Heart left ventricle (tissue), 16 donors: Measurements from ENCODE around the gene XXYLT1. TPM values are rescaled to one million over a fixed set of nuclear protein-coding genes. Genes with fewer than 3 reads are reported as not detected.

Experiments
- ATAC-seq, 4 donors: fragments of 200-7000 bp; cut with Tn5 transposase; one replicate each; pipeline ENCODE4 v1.9.1; 2020 to 2022; ENCODE audit warnings: moderate library complexity in 4 of 4, mild to moderate bottlenecking in 3 of 4, moderate number of reproducible peaks in 1 of 4
- DNase-seq, 5 donors: peaks; one replicate each; pipeline ENCODE4 v3.0.0-alpha.2; 2020
- H3K27ac ChIP-seq, 12 donors: fragments of 200-600 bp; sonication (generic) in 4 of 12; one replicate each; pipeline versions ENCODE4 v1.5.0 to v1.8.0; 2016 to 2022; ENCODE audit warnings: mild to moderate bottlenecking in 2 of 12
- H3K27me3 ChIP-seq, 9 donors: fragments of 200-600 bp; sonication (generic) in 2 of 9; one replicate each; pipeline versions ENCODE4 v1.5.1 to v1.8.0; 2016 to 2022; ENCODE audit warnings: mild to moderate bottlenecking in 3 of 9
- H3K36me3 ChIP-seq, 9 donors: fragments of 200-600 bp; sonication (generic) in 2 of 9; one replicate each; pipeline versions ENCODE4 v1.5.0 to v1.8.0; 2018 to 2022; ENCODE audit warnings: mild to moderate bottlenecking in 2 of 9
- H3K4me1 ChIP-seq, 12 donors: fragments of 200-600 bp; sonication (generic) in 4 of 12; one replicate each; pipeline versions ENCODE4 v1.5.0 to v1.8.0; 2016 to 2022; ENCODE audit warnings: mild to moderate bottlenecking in 3 of 12
- H3K4me3 ChIP-seq, 12 donors: fragments of 200-600 bp; sonication (generic) in 4 of 12; one replicate each; pipeline versions ENCODE4 v1.5.0 to v1.8.0; 2017 to 2022; ENCODE audit warnings: mild to moderate bottlenecking in 9 of 12, moderate library complexity in 4 of 12
- H3K9me3 ChIP-seq, 12 donors: fragments of 200-600 bp; sonication (generic) in 4 of 12; one replicate each; pipeline versions ENCODE4 v1.5.0 to v1.8.0; 2016 to 2022; ENCODE audit warnings: mild to moderate bottlenecking in 1 of 12
- CTCF ChIP-seq, 12 donors: fragments of 200-600 bp; sonication (generic) in 4 of 12; IDR thresholded peaks; one replicate each; pipeline versions ENCODE4 v1.5.0 to v1.8.0; 2018 to 2022; ENCODE audit warnings: antibody characterized with exemption in 12 of 12, mild to moderate bottlenecking in 5 of 12
- POLR2A ChIP-seq, 2 donors: fragments of 450-650 bp; IDR thresholded peaks; one replicate each; pipeline ENCODE4 v1.6.1; 2017; ENCODE audit warnings: antibody characterized with exemption in 2 of 2, mild to moderate bottlenecking in 2 of 2, moderate library complexity in 2 of 2
- WGBS, 4 donors: extraction: QIAGEN DNeasy Blood & Tissue Kit in 2 of 4; methylation state at CpG; one replicate each; pipeline versions ENCODE4 v1.1.5 to v1.1.7; 2013 to 2018; 5-methylcytosine and 5-hydroxymethylcytosine counted together
- intact Hi-C, 10 donors: fragments of 100-400 bp; cut with DNase I; formaldehyde crosslinking; loops; one replicate each; pipeline versions ENCODE4 v1.11.1 to v1.14.2; 2022
- polyA plus RNA-seq, 2 donors: library from polyadenylated mRNA; stranded (reverse); fragments of 200-250 nt; gene quantifications; one replicate each; pipeline ENCODE4 v1.2.3, GENCODE V29; 2013
- total RNA-seq, 9 donors: library from RNA; depleted of rRNA in 2 of 9; stranded (reverse); fragments of >200 nt in 2 of 9; fragmentation: NEBNext Ultra II Directional in 3 of 9; extraction: Animal tissue kit (Norgen Biotek cat#: 25700) in 3 of 9; gene quantifications; one replicate each; pipeline versions ENCODE4 v1.1.0 to v1.2.4, GENCODE V29; 2016 to 2023
- donor health status: ischemic (EF 13 %, LVEDD 7.1; RV severe dilation, severe dysfunction).
- donor health status: healthy with polysubstance abuse.
- donor health status: DM: no; HTN: yes; CAD: no.
- donor health status: DM: no; HTN: no; CAD: no.
- donor health status: ischemic (EF 25% LVEDD 6.9; RV normal size, moderate dysfunction).
- donor health status: ischemic (EF 25% LVEDD 5.7; RV mildly dilated, moderate dysfunction).
- donor health status: healthy.
- donor health status: DM: yes; HTN: yes; CAD: no.
- donor health status: ischemic (EF 35%, LVEDD 5.7; RV mildly dilated, moderate dysfunction).
- donor health status: nonischemic (EF 11% LVEDD 7.7; RV severe dilation, severe dysfunction).
- donor health status: DM: yes; HTN: yes; CAD: no.
- donor health status: PGD.
- donor health status: ischemic (EF 29% LVEDD 5.4; RV normal size, mild dysfunction).
- donor health status: nonischemic (EF 23%, LVEDD 6.1; RV moderate dilation, normal function).

The XXYLT1 gene
- total and polyA plus RNA-seq, 11 donors = 1.9 to 8.6 (median 4.8) TPM

- H3K27ac ChIP-seq = no peak overlapping the region
- no peak overlapping the region for H3K4me3 ChIP-seq
- H3K27me3 ChIP-seq = no peaks in the 10 kb centered on the region
- no peak for DNase-seq
- H3K4me1 ChIP-seq = peaks cover 0 to 4% (median 0%) of the 10 kb centered on the region in 12 donors
- TF ChIP-seq POLR2A (IDR thresholded peaks at IDR 0.05) (no peak), CTCF (IDR thresholded peaks at IDR 0.05) (no peak)
- peaks cover 0 to 81% (median 41%) of the 10 kb centered on the region in 9 donors for H3K36me3 ChIP-seq
- no peak for ATAC-seq
- intact Hi-C loops = no loop called here
- H3K9me3 ChIP-seq = no peaks in the 10 kb centered on the region
Measured at GRCh38 chr3:195307711-195308110, 36.8 kb upstream of the XXYLT1 start.

GRCh38 chr3:195306369-195306768 is 35.4 kb upstream of the XXYLT1 start:
- no peak for DNase-seq
- 95 to 99% (median 96%) methylated on average over 4 of the region's 4 CpGs for WGBS, 4 donors

GRCh38 chr3:195302431-195302830 is 31.5 kb upstream of the XXYLT1 start:
- ATAC-seq (no peak), DNase-seq (no peak)
- WGBS, 4 donors = 94 to 100% (median 96%) methylated on average over 3 of the region's 3 CpGs
- Histone ChIP-seq H3K4me3 (no peak overlapping the region), H3K27ac (no peak overlapping the region), H3K36me3 (peaks cover 0 to 93% (median 76%) of the 10 kb centered on the region in 9 donors), H3K27me3 (no peaks in the 10 kb centered on the region), H3K4me1 (no peaks in the 10 kb centered on the region), H3K9me3 (no peaks in the 10 kb centered on the region)
- intact Hi-C loops = no loop called here
- TF ChIP-seq POLR2A (IDR thresholded peaks at IDR 0.05) (no peak), CTCF (IDR thresholded peaks at IDR 0.05) (no peak)

More at GRCh38 chr3:195306369-195306768, 35.4 kb upstream of the XXYLT1 start:
- no peak for ATAC-seq
- no peak overlapping the region for H3K4me3 ChIP-seq
- peaks cover 0 to 81% (median 55%) of the 10 kb centered on the region in 9 donors for H3K36me3 ChIP-seq
- H3K4me1 ChIP-seq = no peaks in the 10 kb centered on the region
- H3K9me3 ChIP-seq = no peaks in the 10 kb centered on the region
- TF ChIP-seq POLR2A (IDR thresholded peaks at IDR 0.05) = no peak
- no peak for TF ChIP-seq CTCF (IDR thresholded peaks at IDR 0.05)
- no peaks in the 10 kb centered on the region for H3K27me3 ChIP-seq
- intact Hi-C loops = no loop called here
- no peak overlapping the region for H3K27ac ChIP-seq

GRCh38 chr3:195297446-195297845 is 26.5 kb upstream of the XXYLT1 start:
- ATAC-seq (no peak), DNase-seq (no peak)
- TF ChIP-seq CTCF (IDR thresholded peaks at IDR 0.05) = no peak
- TF ChIP-seq POLR2A (IDR thresholded peaks at IDR 0.05) = no peak
- H3K4me3 ChIP-seq = no peak overlapping the region
- peaks cover 0 to 98% (median 81%) of the 10 kb centered on the region in 9 donors for H3K36me3 ChIP-seq
- H3K9me3 ChIP-seq = no peaks in the 10 kb centered on the region
- H3K27ac ChIP-seq = no peak overlapping the region
- H3K27me3 ChIP-seq = no peaks in the 10 kb centered on the region
- intact Hi-C loops = no loop called here
- no peaks in the 10 kb centered on the region for H3K4me1 ChIP-seq
